SU-DHL-6 (cell line): ENCODE results near the gene GPR62.

Experiments used
- H2AFZ ChIP-seq: fragments of 200-600 bp; sonication (generic); 2 replicates; pipeline ENCODE4 v1.6.1; 2014; ENCODE audit warnings: low read depth, mild to moderate bottlenecking, moderate library complexity, mixed read lengths, antibody characterized with exemption, low read length; ENCODE audit not compliant: severe bottlenecking
- H3F3A ChIP-seq: fragments of 200-600 bp; shearing (Covaris generic); 2 replicates; pipeline ENCODE4 v1.6.0; 2016; ENCODE audit warnings: antibody characterized with exemption, mild to moderate bottlenecking; ENCODE audit not compliant: insufficient read depth
- H3K27ac ChIP-seq: fragments of 200-600 bp; sonication (generic); 2 replicates; pipeline ENCODE4 v1.5.1; 2016; ENCODE audit warnings: low read depth, mild to moderate bottlenecking, low read length, moderate library complexity, mixed read lengths
- H3K27me3 ChIP-seq: fragments of 200-600 bp; sonication (generic), shearing (Covaris generic); 2 replicates; pipeline ENCODE4 v1.6.0; 2014; ENCODE audit warnings: mild to moderate bottlenecking, low read length
- H3K36me3 ChIP-seq: fragments of 200-600 bp; sonication (generic); 2 replicates; pipeline ENCODE4 v1.6.1; 2014; ENCODE audit warnings: mild to moderate bottlenecking, low read length, mixed read lengths
- H3K4me2 ChIP-seq: fragments of 300-600, 200-600 bp; shearing (Covaris generic), sonication (generic); 2 replicates; pipeline ENCODE4 v1.6.0; 2014; ENCODE audit warnings: low read length, low read depth, mild to moderate bottlenecking; ENCODE audit not compliant: poor library complexity, severe bottlenecking
- H3K4me3 ChIP-seq: fragments of 200-600 bp; sonication (generic); 2 replicates; pipeline ENCODE4 v1.5.1; 2014; ENCODE audit warnings: antibody characterized with exemption, low read length, mild to moderate bottlenecking, mixed read lengths; ENCODE audit not compliant: insufficient read depth, poor library complexity, severe bottlenecking
- H3K79me2 ChIP-seq: fragments of 200-600 bp; sonication (generic); 2 replicates; pipeline ENCODE4 v1.6.1; 2014; ENCODE audit warnings: mild to moderate bottlenecking, low read length, moderate library complexity; ENCODE audit not compliant: insufficient read depth
- H3K9ac ChIP-seq: fragments of 200-600 bp; sonication (generic); 2 replicates; pipeline ENCODE4 v1.7.0; 2014; ENCODE audit warnings: mild to moderate bottlenecking, low read length
- H3K9me2 ChIP-seq: fragments of 200-600 bp; sonication (generic); replicated peaks from 2 replicates; pipeline ENCODE4 v1.6.1; 2014; ENCODE audit warnings: low read length; ENCODE audit not compliant: insufficient read depth
- H3K9me3 ChIP-seq: fragments of 200-600 bp; sonication (generic); 2 replicates; pipeline ENCODE4 v1.6.1; 2014; ENCODE audit warnings: low read length, mixed read lengths; ENCODE audit not compliant: insufficient read depth
- H4K20me1 ChIP-seq: fragments of 200-600 bp; sonication (generic); 2 replicates; pipeline ENCODE4 v1.6.1; 2014; ENCODE audit warnings: low read depth, mild to moderate bottlenecking, antibody characterized with exemption, low read length, moderate library complexity, mixed read lengths
- EZH2phosphoT487 ChIP-seq: fragments of 200-600 bp; sonication (generic), shearing (Covaris generic); conservative IDR thresholded peaks from 2 replicates; pipeline ENCODE4 v1.6.1; 2018; ENCODE audit warnings: mild to moderate bottlenecking, antibody characterized with exemption, low read length, moderate library complexity, mixed read lengths
- TF ChIP-seq, protein P1 (sequence below): fragments of 200-600 bp; sonication (generic); IDR thresholded peaks from one replicate; pipeline ENCODE4 v1.5.1; 2017; ENCODE audit warnings: antibody characterized with exemption, mild to moderate bottlenecking, low read length, moderate library complexity; ENCODE audit not compliant: insufficient read depth, poor library complexity, severe bottlenecking

Gene GPR62

DNA sequence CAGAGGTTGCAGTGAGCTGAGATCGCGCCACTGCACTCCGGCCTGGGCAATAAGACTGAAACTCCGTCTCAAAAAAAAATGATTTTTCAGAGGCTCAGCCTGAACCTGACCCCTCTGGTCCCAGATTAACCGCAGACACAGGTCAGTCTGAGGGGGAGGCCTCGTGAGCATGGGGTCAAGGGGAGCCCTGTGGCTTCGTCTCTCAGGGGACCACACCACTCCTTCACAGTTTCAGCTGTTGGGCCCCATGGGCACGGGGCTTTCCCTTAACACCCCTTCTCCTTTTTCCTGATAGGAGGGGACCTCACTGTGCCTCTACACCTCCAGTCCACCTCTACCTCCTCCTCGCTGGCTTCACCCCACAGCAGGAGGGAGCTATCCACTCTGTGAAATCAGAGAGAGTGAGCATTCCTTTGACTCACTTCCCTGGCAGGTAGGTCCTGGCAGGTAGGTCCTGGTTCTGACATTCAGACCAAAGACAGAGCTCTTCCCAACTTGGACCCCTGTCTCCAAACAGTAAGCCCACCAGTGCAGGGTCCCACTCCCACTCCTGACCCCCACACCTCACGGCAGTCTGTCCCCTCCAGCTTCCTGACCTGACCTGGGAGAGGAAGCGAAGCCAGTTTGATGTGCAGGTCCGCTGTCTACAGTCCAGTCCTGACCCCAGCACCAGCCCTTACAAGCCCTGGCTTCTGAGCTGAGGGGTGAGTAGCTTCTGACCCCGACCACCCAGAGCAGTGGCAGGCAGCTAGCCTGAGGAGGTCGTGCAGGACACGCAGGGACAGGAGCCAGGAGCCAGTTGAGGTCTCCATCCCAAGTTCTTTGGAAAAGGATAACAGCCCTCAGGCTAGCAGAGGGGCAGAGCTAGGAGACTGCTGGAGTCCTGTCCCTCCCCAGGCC lies 22.5 kb upstream of the GPR62 start:
- no peaks in the 10 kb centered on the region for H3K36me3 ChIP-seq
- TF ChIP-seq EZH2phosphoT487 = no peak
- TF ChIP-seq, protein P1, sequence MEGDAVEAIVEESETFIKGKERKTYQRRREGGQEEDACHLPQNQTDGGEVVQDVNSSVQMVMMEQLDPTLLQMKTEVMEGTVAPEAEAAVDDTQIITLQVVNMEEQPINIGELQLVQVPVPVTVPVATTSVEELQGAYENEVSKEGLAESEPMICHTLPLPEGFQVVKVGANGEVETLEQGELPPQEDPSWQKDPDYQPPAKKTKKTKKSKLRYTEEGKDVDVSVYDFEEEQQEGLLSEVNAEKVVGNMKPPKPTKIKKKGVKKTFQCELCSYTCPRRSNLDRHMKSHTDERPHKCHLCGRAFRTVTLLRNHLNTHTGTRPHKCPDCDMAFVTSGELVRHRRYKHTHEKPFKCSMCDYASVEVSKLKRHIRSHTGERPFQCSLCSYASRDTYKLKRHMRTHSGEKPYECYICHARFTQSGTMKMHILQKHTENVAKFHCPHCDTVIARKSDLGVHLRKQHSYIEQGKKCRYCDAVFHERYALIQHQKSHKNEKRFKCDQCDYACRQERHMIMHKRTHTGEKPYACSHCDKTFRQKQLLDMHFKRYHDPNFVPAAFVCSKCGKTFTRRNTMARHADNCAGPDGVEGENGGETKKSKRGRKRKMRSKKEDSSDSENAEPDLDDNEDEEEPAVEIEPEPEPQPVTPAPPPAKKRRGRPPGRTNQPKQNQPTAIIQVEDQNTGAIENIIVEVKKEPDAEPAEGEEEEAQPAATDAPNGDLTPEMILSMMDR = no peak
- no peaks in the 10 kb centered on the region for H3K9me2 ChIP-seq
- H2AFZ ChIP-seq = no peak overlapping the region
- no peak overlapping the region for H3K4me3 ChIP-seq
- no peaks in the 10 kb centered on the region for H3F3A ChIP-seq
- no peaks in the 10 kb centered on the region for H3K9me3 ChIP-seq
- no peak overlapping the region for H3K4me2 ChIP-seq
- H3K27me3 ChIP-seq = no peaks in the 10 kb centered on the region
- H3K27ac ChIP-seq = no peak overlapping the region
- no peaks in the 10 kb centered on the region for H4K20me1 ChIP-seq
- H3K9ac ChIP-seq = no peak overlapping the region
- H3K79me2 ChIP-seq = no peaks in the 10 kb centered on the region

DNA sequence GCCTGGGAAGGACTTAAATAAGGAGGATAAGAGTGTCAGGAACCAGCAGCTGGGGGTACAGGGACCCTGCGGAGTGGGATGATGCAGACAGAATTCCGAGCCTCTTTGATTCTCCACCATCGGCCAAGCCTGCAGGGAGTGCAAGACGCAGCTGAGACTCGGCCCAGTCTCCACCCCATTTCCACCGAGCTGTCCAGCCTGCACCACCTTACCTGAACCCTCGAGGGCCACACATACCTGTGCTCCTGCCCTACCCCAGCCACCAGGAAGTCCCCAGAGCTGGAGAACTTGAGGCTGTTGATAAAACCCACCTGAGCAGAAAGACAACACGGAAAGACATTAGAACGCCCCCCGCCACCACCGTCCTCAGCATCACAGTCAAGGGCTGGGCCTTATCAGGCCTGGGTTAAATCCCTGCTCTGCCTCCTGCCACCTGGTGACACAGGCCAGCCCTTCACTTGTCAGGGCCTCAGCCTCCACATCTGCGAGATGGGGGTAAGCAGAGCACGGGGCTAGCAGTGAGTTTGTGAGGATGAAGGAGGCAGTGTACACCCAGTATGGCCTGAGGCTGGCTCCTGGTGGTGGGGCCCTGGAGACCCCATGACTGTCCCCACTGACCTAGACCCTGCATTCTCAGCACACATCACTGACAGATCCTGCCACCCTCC lies 21.6 kb upstream of the GPR62 start:
- TF ChIP-seq EZH2phosphoT487 = no peak
- TF ChIP-seq, protein P1 = no peak
- Histone ChIP-seq H3K4me2 (no peak overlapping the region), H3K4me3 (no peak overlapping the region), H3K9me3 (no peaks in the 10 kb centered on the region), H4K20me1 (no peaks in the 10 kb centered on the region), H3F3A (no peaks in the 10 kb centered on the region), H3K79me2 (no peaks in the 10 kb centered on the region), H3K36me3 (no peaks in the 10 kb centered on the region), H3K9ac (no peak overlapping the region), H2AFZ (no peak overlapping the region), H3K27me3 (no peaks in the 10 kb centered on the region), H3K27ac (no peak overlapping the region), H3K9me2 (no peaks in the 10 kb centered on the region)

DNA sequence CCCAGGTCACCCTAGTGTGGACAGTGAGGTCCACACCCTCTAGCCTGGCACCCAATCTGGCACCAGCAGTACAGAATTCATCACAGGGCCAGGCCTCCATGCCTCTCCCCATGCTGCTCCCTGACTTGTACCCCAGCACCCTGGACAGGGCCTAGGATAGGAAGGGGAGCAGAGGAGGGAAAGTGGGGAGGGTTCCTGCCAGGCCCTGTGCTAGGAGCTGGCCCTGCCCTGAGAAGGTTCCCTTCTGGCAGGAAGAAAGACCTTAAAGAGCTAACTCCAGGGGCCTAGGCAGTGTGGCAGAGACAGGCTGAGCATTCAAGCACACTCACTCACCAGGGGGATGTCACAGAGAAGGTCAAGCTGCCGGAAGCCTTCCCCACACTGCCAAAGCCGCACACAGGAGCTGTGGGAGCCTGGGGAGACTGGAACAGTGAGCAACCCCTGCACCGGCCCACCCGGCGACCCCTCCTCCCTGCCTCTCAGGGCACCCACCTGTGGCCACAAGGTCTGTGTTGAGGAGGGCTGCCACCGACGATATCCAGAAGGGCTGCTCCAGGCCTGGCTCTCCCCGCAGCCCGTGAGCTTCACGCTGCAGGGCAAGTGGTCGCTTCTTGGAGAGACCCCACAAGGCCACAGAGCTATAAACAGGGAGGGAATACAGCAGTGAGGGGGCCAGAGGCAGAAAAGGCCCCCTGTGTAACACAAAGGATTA lies 20.9 kb upstream of the GPR62 start:
- no peaks in the 10 kb centered on the region for H3K27me3 ChIP-seq
- no peaks in the 10 kb centered on the region for H3K9me3 ChIP-seq
- H2AFZ ChIP-seq = no peak overlapping the region
- 0 out of 2 replicates have a peak, but pooled peaks cover 1% of the 10 kb centered on the region for H3K79me2 ChIP-seq
- no peak for TF ChIP-seq EZH2phosphoT487
- TF ChIP-seq, protein P1 = no peak
- no peak overlapping the region for H3K4me2 ChIP-seq
- H3K4me3 ChIP-seq = no peak overlapping the region
- H3K9me2 ChIP-seq = no peaks in the 10 kb centered on the region
- H4K20me1 ChIP-seq = no peaks in the 10 kb centered on the region
- H3F3A ChIP-seq = no peaks in the 10 kb centered on the region
- H3K9ac ChIP-seq = no peak overlapping the region
- H3K36me3 ChIP-seq = no peaks in the 10 kb centered on the region
- H3K27ac ChIP-seq = no peak overlapping the region
